H9 (cell line): ENCODE data around the gene FARP1. TPM values are rescaled to one million over a fixed set of nuclear protein-coding genes. Genes with fewer than 3 reads are reported as not detected.

Experiments
- DNase-seq: peaks from one replicate; pipeline ENCODE4 v3.0.0-alpha.2; 2017
- H2AFZ ChIP-seq: one replicate; pipeline ENCODE4 v1.6.1; 2013; ENCODE audit warnings: mild to moderate bottlenecking, low read length, control low read depth, moderate library complexity
- H2AK5ac ChIP-seq: 2 replicates; pipeline ENCODE4 v1.6.1; 2013; ENCODE audit warnings: low read length, control low read depth, mixed read lengths; ENCODE audit not compliant: insufficient read length
- H2BK120ac ChIP-seq: one replicate; pipeline ENCODE4 v1.6.1; 2013; ENCODE audit warnings: low read depth, mild to moderate bottlenecking, low read length, control low read depth, inconsistent platforms; ENCODE audit not compliant: poor library complexity, severe bottlenecking
- H2BK12ac ChIP-seq: 2 replicates; pipeline ENCODE4 v1.6.1; 2013; ENCODE audit warnings: low read length, control low read depth, mixed read lengths, low read depth; ENCODE audit not compliant: insufficient read length
- H2BK15ac ChIP-seq: 2 replicates; pipeline ENCODE4 v1.6.1; 2013; ENCODE audit warnings: low read depth, low read length, control low read depth
- H2BK20ac ChIP-seq: one replicate; pipeline ENCODE4 v1.6.1; 2013; ENCODE audit warnings: low read depth, mild to moderate bottlenecking, low read length, control low read depth, inconsistent platforms; ENCODE audit not compliant: poor library complexity, severe bottlenecking
- H2BK5ac ChIP-seq: 2 replicates; pipeline ENCODE4 v1.6.1; 2013; ENCODE audit warnings: low read length, control low read depth, mixed read lengths; ENCODE audit not compliant: insufficient read length
- H3K14ac ChIP-seq: 2 replicates; pipeline ENCODE4 v1.6.1; 2013; ENCODE audit warnings: low read length, control low read depth; ENCODE audit not compliant: insufficient read depth
- H3K18ac ChIP-seq: 2 replicates; pipeline ENCODE4 v1.6.1; 2013; ENCODE audit warnings: low read depth, mild to moderate bottlenecking, mixed read lengths, low read length, control low read depth; ENCODE audit not compliant: insufficient read length
- H3K23ac ChIP-seq: 2 replicates; pipeline ENCODE4 v1.6.1; 2013; ENCODE audit warnings: low read length, control low read depth, mixed read lengths, low read depth; ENCODE audit not compliant: insufficient read length
- H3K23me2 ChIP-seq: 2 replicates; pipeline ENCODE4 v1.6.1; 2013; ENCODE audit warnings: low read depth, mild to moderate bottlenecking, mixed read lengths, low read length, control low read depth; ENCODE audit not compliant: insufficient read length, poor library complexity, severe bottlenecking
- H3K27ac ChIP-seq: 2 replicates; pipeline ENCODE4 v1.5.1; 2013; ENCODE audit warnings: low read length, control low read depth, mixed read lengths, low read depth; ENCODE audit not compliant: insufficient read length
- H3K27me3 ChIP-seq: 2 replicates; pipeline ENCODE4 v1.6.1; 2013; ENCODE audit warnings: low read length, control low read depth, inconsistent platforms; ENCODE audit not compliant: insufficient read depth
- H3K4ac ChIP-seq: 2 replicates; pipeline ENCODE4 v1.6.1; 2013; ENCODE audit warnings: low read depth, mild to moderate bottlenecking, control low read depth, inconsistent platforms, low read length, moderate library complexity
- H3K4me1 ChIP-seq: 2 replicates; pipeline ENCODE4 v1.6.1; 2013; ENCODE audit warnings: low read length, control low read depth, inconsistent platforms; ENCODE audit not compliant: insufficient read depth
- H3K4me2 ChIP-seq: 2 replicates; pipeline ENCODE4 v1.6.1; 2013; ENCODE audit warnings: low read length, control low read depth, mixed read lengths; ENCODE audit not compliant: insufficient read length, insufficient read depth
- H3K56ac ChIP-seq: 2 replicates; pipeline ENCODE4 v1.6.1; 2013; ENCODE audit warnings: low read depth, mild to moderate bottlenecking, mixed read lengths, low read length, control low read depth; ENCODE audit not compliant: insufficient read length
- H3K79me1 ChIP-seq: 2 replicates; pipeline ENCODE4 v1.6.1; 2013; ENCODE audit warnings: low read depth, mild to moderate bottlenecking, moderate library complexity, low read length, control low read depth, inconsistent platforms; ENCODE audit not compliant: insufficient read depth, poor library complexity, severe bottlenecking
- H3K79me2 ChIP-seq: 2 replicates; pipeline ENCODE4 v1.6.1; 2013; ENCODE audit warnings: low read length, control low read depth, inconsistent platforms; ENCODE audit not compliant: insufficient read depth
- H3K9ac ChIP-seq: 2 replicates; pipeline ENCODE4 v1.6.1; 2013; ENCODE audit warnings: low read length, control low read depth, mixed read lengths; ENCODE audit not compliant: insufficient read length; ENCODE audit errors: extremely low read depth
- H3K9me3 ChIP-seq: one replicate; pipeline ENCODE4 v1.6.1; 2013; ENCODE audit warnings: low read depth, low read length, inconsistent platforms; ENCODE audit not compliant: control insufficient read depth
- H3T11ph ChIP-seq: one replicate; pipeline ENCODE4 v1.6.1; 2013; ENCODE audit warnings: mild to moderate bottlenecking, low read length, control low read depth, inconsistent platforms
- H4K20me1 ChIP-seq: one replicate; pipeline ENCODE4 v1.6.1; 2013; ENCODE audit not compliant: control insufficient read depth, insufficient read length, insufficient read depth
- H4K5ac ChIP-seq: 2 replicates; pipeline ENCODE4 v1.6.1; 2013; ENCODE audit warnings: low read depth, mild to moderate bottlenecking, mixed read lengths, low read length, control low read depth; ENCODE audit not compliant: insufficient read length
- H4K8ac ChIP-seq: replicated peaks from 2 replicates; pipeline ENCODE4 v1.6.1; 2013; ENCODE audit warnings: low read length, control low read depth, mixed read lengths, low read depth; ENCODE audit not compliant: insufficient read length
- H4K91ac ChIP-seq: 2 replicates; pipeline ENCODE4 v1.6.1; 2013; ENCODE audit warnings: low read depth, mild to moderate bottlenecking, moderate library complexity, mixed read lengths, low read length, control low read depth; ENCODE audit not compliant: insufficient read length
- H3K27ac Mint-ChIP-seq, 3 experiments: 2 replicates in 2 of 3; 3 replicates in 1 of 3; pipeline ENCODE4 v1.8.0; 2020 to 2021; ENCODE audit warnings: mixed read lengths in 3 of 3, mild to moderate bottlenecking in 1 of 3, moderate library complexity in 1 of 3
- H3K27me3 Mint-ChIP-seq: 2 replicates; pipeline ENCODE4 v1.8.0; 2021; ENCODE audit warnings: low read depth, mild to moderate bottlenecking, moderate library complexity, mixed read lengths
- H3K36me3 Mint-ChIP-seq, 3 experiments: 2 replicates in 2 of 3; 3 replicates in 1 of 3; pipeline ENCODE4 v1.8.0; 2020 to 2021; ENCODE audit warnings: low read depth in 3 of 3, mixed read lengths in 3 of 3; ENCODE audit not compliant: insufficient read depth in 1 of 3
- H3K4me1 Mint-ChIP-seq, 2 experiments: 2 replicates each; pipeline ENCODE4 v1.8.0; 2020; ENCODE audit warnings: mixed read lengths in 2 of 2
- H3K4me3 Mint-ChIP-seq, 2 experiments: 2 replicates in 1 of 2; 3 replicates in 1 of 2; pipeline ENCODE4 v1.8.0; 2020 to 2021; ENCODE audit warnings: mild to moderate bottlenecking in 2 of 2, mixed read lengths in 2 of 2, moderate library complexity in 1 of 2
- H3K9me3 Mint-ChIP-seq, 2 experiments: 2 replicates in 1 of 2; 3 replicates in 1 of 2; pipeline ENCODE4 v1.8.0; 2020; ENCODE audit warnings: mild to moderate bottlenecking in 2 of 2, mixed read lengths in 2 of 2, moderate library complexity in 1 of 2
- CTCF ChIP-seq: fragments of 200-600 bp; sonication (generic); conservative IDR thresholded peaks from 3 replicates; pipeline ENCODE4 v1.8.0; 2021; ENCODE audit warnings: antibody characterized with exemption, mild to moderate bottlenecking
- WGBS: extraction: QIAGEN DNeasy Blood & Tissue Kit; methylation state at CpG from one replicate; pipeline ENCODE4 v1.1.7; 2013; ENCODE audit warnings: missing lambda C conversion rate, low lambda C conversion rate, mixed read lengths; ENCODE audit not compliant: insufficient read length; ENCODE audit errors: extremely low coverage; 5-methylcytosine and 5-hydroxymethylcytosine counted together
- total RNA-seq: library from RNA; stranded (reverse); gene quantifications from 2 replicates; pipeline ENCODE4 v1.2.1, GENCODE V29; 2021

Gene FARP1
- total RNA-seq, 1 experiment from 2014 or later: 95.9 TPM

GRCh38 chr13:98204546-98204945 is 61.7 kb downstream of the FARP1 start:
- no peak overlapping the region for H4K91ac ChIP-seq
- no peaks in the 10 kb centered on the region for H3K27me3 ChIP-seq
- peaks cover 9% of the 10 kb centered on the region; the same call in 1 of the 2 replicates for H3K4me1 ChIP-seq
- H3K4me2 ChIP-seq: no peak overlapping the region
- H2BK20ac ChIP-seq: no peak overlapping the region
- H3K14ac ChIP-seq: no peak overlapping the region
- H3K79me2 ChIP-seq: peaks cover 10% of the 10 kb centered on the region; the same call in 1 of the 2 replicates
- H3T11ph ChIP-seq: no peak overlapping the region
- no peak for TF ChIP-seq CTCF
- no peak overlapping the region for H4K8ac ChIP-seq
- H2AK5ac ChIP-seq: no peak overlapping the region
- peaks cover 10% of the 10 kb centered on the region for H3K79me1 ChIP-seq
- no peaks in the 10 kb centered on the region for H3K9me3 ChIP-seq
- no peak for DNase-seq
- H3K23me2 ChIP-seq: peaks cover 6% of the 10 kb centered on the region
- Mint-ChIP-seq H3K27ac (no peak overlapping the region), H3K9me3 (peaks cover 29 to 30% of the 10 kb centered on the region in 2 experiments), H3K4me3 (no peak overlapping the region), H3K27me3 (no peaks in the 10 kb centered on the region), H3K4me1 (peaks cover 41 to 43% of the 10 kb centered on the region in 2 experiments), H3K36me3 (peaks cover 30 to 43% (median 34%) of the 10 kb centered on the region in 3 experiments)
- H4K20me1 ChIP-seq: no peaks in the 10 kb centered on the region
- H3K23ac ChIP-seq: no peak overlapping the region
- no peak overlapping the region for H3K9ac ChIP-seq
- H2BK5ac ChIP-seq: no peak overlapping the region
- no peak overlapping the region for H3K56ac ChIP-seq
- H3K27ac ChIP-seq: no peak overlapping the region
- no peak overlapping the region for H2AFZ ChIP-seq
- H3K4ac ChIP-seq: no peak overlapping the region
- no peak overlapping the region for H2BK120ac ChIP-seq
- H3K18ac ChIP-seq: no peak overlapping the region
- no CpG with 5 or more reads among the region's 2 CpGs for WGBS
- no peak overlapping the region for H4K5ac ChIP-seq
- no peak overlapping the region for H2BK12ac ChIP-seq
- H2BK15ac ChIP-seq: no peak overlapping the region
